Caco-2 (cell line): ENCODE results near the gene KAT2A. TPM values are rescaled to one million over a fixed set of nuclear protein-coding genes. Genes with fewer than 3 reads are reported as not detected.
A peak's percentile ranks its signal among the peaks of the same experiment; 100 is the strongest.

ENCODE experiments used
- Bru-seq: library from RNA; stranded (reverse); fragments of 400-500 nt; gene quantifications from one replicate; lab custom pipeline; 2021; lab: Mats Ljungman, UMichigan
- BruChase-seq, 2 experiments: library from RNA; stranded (reverse); fragments of 400-500 nt; gene quantifications; one replicate each; lab custom pipeline; 2021; lab: Mats Ljungman, UMichigan
- BruUV-seq: library from RNA; stranded (reverse); fragments of 400-500 nt; replicated peaks from 2 replicates; lab custom pipeline; 2021; lab: Mats Ljungman, UMichigan
- CTCF ChIA-PET: fragments of 300-600 bp; sonication (Branson Sonifier 250); formaldehyde crosslinking; loops from one replicate; lab custom pipeline; 2022; ENCODE audit warnings: antibody characterized with exemption; lab: Charles Lee
- POLR2A ChIA-PET: fragments of 300-600 bp; sonication (Branson Sonifier 250); formaldehyde crosslinking; loops from one replicate; lab custom pipeline; 2022; ENCODE audit warnings: antibody characterized with exemption; lab: Charles Lee
- DNase-seq, 2 experiments: peaks; one replicate each; pipeline versions ENCODE4 v3.0.0 to v3.0.0-alpha.2; 2020 to 2022
- H3K27me3 ChIP-seq: replicated peaks from 2 replicates; pipeline ENCODE4 v1.6.0; 2011; ENCODE audit warnings: low read length; ENCODE audit not compliant: control insufficient read depth, insufficient read depth
- H3K36me3 ChIP-seq: 2 replicates; pipeline ENCODE4 v1.5.1; 2011; ENCODE audit warnings: low read length; ENCODE audit not compliant: control insufficient read depth, insufficient read depth
- H3K4me1 ChIP-seq: fragments of 250-450 bp; sonication (Bioruptor Pico); 2 replicates; pipeline ENCODE4 v1.5.1; 2020; ENCODE audit warnings: mild to moderate bottlenecking
- H3K4me3 ChIP-seq: 2 replicates; pipeline ENCODE4 v1.5.1; 2011; ENCODE audit warnings: low read depth, mild to moderate bottlenecking, control low read depth, low read length
- H3K9me3 ChIP-seq: fragments of 250-450 bp; sonication (Bioruptor Pico); 2 replicates; pipeline ENCODE4 v1.5.1; 2020; ENCODE audit warnings: mild to moderate bottlenecking, moderate library complexity
- H3K27ac Mint-ChIP-seq: one replicate; pipeline ENCODE4 v1.8.0; 2022; ENCODE audit warnings: mixed read lengths; ENCODE audit not compliant: unreplicated experiment
- H3K27me3 Mint-ChIP-seq: one replicate; pipeline ENCODE4 v1.8.0; 2022; ENCODE audit warnings: mixed read lengths; ENCODE audit not compliant: insufficient read depth, unreplicated experiment
- H3K36me3 Mint-ChIP-seq: one replicate; pipeline ENCODE4 v1.8.0; 2022; ENCODE audit warnings: mild to moderate bottlenecking, mixed read lengths; ENCODE audit not compliant: insufficient read depth, unreplicated experiment
- H3K4me1 Mint-ChIP-seq: one replicate; pipeline ENCODE4 v1.8.0; 2022; ENCODE audit warnings: low read depth, mixed read lengths; ENCODE audit not compliant: unreplicated experiment
- H3K4me3 Mint-ChIP-seq: one replicate; pipeline ENCODE4 v1.8.0; 2022; ENCODE audit warnings: mild to moderate bottlenecking, moderate library complexity, mixed read lengths; ENCODE audit not compliant: unreplicated experiment
- H3K9me3 Mint-ChIP-seq: one replicate; pipeline ENCODE4 v1.8.0; 2022; ENCODE audit warnings: mixed read lengths; ENCODE audit not compliant: unreplicated experiment
- intact Hi-C: fragments of 100-400 bp; cut with micrococcal nuclease; formaldehyde crosslinking; loops from one replicate; pipeline ENCODE4 v1.10.0; 2022; ENCODE audit not compliant: unreplicated experiment
- long read RNA-seq: library from polyadenylated mRNA; stranded (forward); transcript quantifications from one replicate; pipeline ENCODE4 v2.0.0, GENCODE V29; 2022
- total RNA-seq: library from RNA; stranded (reverse); gene quantifications from 2 replicates; pipeline ENCODE4 v1.2.3, GENCODE V29; 2022
- TF ChIP-seq, protein P1 (sequence below), 2 experiments: fragments of 200-600 bp in 1 of 2; IDR thresholded peaks; 1 replicate in 1 of 2; 2 replicates in 1 of 2; pipeline versions ENCODE4 v1.5.1 to v1.8.0; 2011 to 2022; ENCODE audit warnings: antibody characterized with exemption in 1 of 2, control low read depth in 1 of 2, inconsistent platforms in 1 of 2, low read depth in 1 of 2, low read length in 1 of 2, mild to moderate bottlenecking in 1 of 2, moderate library complexity in 1 of 2; ENCODE audit not compliant: insufficient read depth in 1 of 2, severe bottlenecking in 1 of 2, unreplicated experiment in 1 of 2

Gene KAT2A
- total RNA-seq (46.5 and 56.2 TPM in 2 replicates), Bru-seq, nascent RNA (percentile 58 among the genes with signal in this experiment), BruChase-seq, experiment 1, labeled RNA remaining after a 2-hour chase (percentile 74 among the genes with signal in this experiment), BruChase-seq, experiment 2, labeled RNA remaining after a 6-hour chase (percentile 90 among the genes with signal in this experiment)
- long read RNA-seq, transcript KAT2A-202 (18 exons, 2,990 nt), result minor isoform, 8 of 46 reads
- long read RNA-seq, transcript KAT2A-201 (18 exons, 3,109 nt), result major isoform, 12 of 46 reads
- long read RNA-seq, partial matches to known transcripts, result 14 of 46 reads
- long read RNA-seq, other reads (novel, unspliced or antisense), result 11 of 46 reads

DNA sequence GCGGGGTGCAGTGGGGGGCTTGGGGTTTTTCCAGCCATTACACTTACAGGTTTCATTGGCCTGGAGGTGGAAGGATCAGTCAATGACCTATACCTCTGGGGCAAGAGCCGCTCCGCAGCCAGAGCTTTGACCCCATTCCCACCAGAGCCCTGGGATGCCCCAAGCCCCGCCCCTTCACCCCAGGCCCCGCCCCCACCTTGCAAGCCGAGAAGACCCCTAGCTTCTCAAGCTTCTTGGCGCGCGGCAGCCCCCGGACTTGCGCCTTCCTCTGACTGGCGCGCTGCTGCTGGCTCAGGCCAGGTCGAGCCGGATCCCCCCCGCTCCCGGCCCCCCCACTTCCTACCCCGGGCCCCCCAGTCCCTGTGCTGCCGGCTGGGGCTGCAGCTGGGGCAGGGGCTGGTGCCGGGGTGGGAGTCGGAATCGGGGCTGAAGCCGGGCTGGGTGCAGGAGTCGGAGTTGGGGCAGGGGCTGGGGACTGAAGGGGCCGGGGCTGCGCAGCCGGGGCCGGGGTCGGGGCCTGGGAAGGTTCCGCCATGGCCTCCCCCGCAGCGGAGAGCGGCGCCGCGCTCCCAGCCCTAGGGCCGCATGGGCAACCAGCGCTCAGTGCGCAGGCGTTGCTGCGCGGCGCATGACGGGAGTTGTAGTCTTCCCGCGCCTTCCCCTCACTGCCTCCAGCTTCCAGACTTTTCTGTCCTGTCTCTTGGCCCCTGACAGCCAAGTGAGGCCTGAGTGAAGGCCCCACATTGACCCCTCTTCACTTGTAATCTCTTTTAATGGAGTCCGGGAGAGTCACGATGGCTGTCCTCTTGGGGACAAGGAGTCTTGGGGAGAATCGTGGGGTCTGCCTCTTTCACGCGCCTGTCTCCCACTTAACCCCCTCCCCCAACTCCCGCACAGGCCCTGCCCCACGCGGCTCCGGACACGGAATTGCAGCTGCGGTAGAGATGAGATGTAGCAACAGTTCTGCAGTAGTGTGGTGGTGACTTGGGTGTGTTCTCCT lies at the start of gene KAT2A:
TSS of gene KAT2A (minus strand) at position 598 of the 1,000 bp plus-strand sequence. CDS start at position 535, 63 bp downstream.
- no peaks in the 10 kb centered on the region for H3K4me1 Mint-ChIP-seq
- no peaks in the 10 kb centered on the region for H3K9me3 Mint-ChIP-seq
- Histone ChIP-seq H3K4me3 (peak within 1 kb of the TSS; percentile 76), H3K9me3 (no peaks in the 10 kb centered on the region), H3K4me1 (peaks cover 6% of the 10 kb centered on the region), H3K36me3 (no peaks in the 10 kb centered on the region; the same call in none of the 2 replicates), H3K27me3 (no peaks in the 10 kb centered on the region)
- TF ChIP-seq, protein P1, sequence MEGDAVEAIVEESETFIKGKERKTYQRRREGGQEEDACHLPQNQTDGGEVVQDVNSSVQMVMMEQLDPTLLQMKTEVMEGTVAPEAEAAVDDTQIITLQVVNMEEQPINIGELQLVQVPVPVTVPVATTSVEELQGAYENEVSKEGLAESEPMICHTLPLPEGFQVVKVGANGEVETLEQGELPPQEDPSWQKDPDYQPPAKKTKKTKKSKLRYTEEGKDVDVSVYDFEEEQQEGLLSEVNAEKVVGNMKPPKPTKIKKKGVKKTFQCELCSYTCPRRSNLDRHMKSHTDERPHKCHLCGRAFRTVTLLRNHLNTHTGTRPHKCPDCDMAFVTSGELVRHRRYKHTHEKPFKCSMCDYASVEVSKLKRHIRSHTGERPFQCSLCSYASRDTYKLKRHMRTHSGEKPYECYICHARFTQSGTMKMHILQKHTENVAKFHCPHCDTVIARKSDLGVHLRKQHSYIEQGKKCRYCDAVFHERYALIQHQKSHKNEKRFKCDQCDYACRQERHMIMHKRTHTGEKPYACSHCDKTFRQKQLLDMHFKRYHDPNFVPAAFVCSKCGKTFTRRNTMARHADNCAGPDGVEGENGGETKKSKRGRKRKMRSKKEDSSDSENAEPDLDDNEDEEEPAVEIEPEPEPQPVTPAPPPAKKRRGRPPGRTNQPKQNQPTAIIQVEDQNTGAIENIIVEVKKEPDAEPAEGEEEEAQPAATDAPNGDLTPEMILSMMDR (IDR thresholded peaks at IDR 0.05; ENCODE audit: insufficient read depth in 1 of 2, low read depth in 1 of 2, low read length in 1 of 2, severe bottlenecking in 1 of 2, unreplicated experiment in 1 of 2), result no peak
- BruUV-seq, result no TSS peak
- DNase-seq, result peak; percentile 84 to 87
- intact Hi-C loops, result loop anchor here (2.0 to 5.0 kb wide), 2 partner anchors 61 to 286 kb away; partner anchors contain the start of gene KCNH4
- H3K27me3 Mint-ChIP-seq, result no peaks in the 10 kb centered on the region
- H3K27ac Mint-ChIP-seq, result peak within 1 kb of the TSS; percentile 29
- H3K36me3 Mint-ChIP-seq, result peaks cover 47% of the 10 kb centered on the region
- H3K4me3 Mint-ChIP-seq, result peak within 1 kb of the TSS; percentile 59
- POLR2A ChIA-PET, result interaction anchor here (0.9 to 1.0 kb wide), 3 partner anchors 15 to 302 kb away, joined by 5 to 6 read pairs (median 5); partner anchors contain the start of genes CAVIN1 and DNAJC7
- CTCF ChIA-PET, result interaction anchor here (0.6 to 1.8 kb wide), 17 partner anchors 8 to 1645 kb away, joined by 3 to 7 read pairs (median 4); partner anchors contain the start of genes KCNH4, NKIRAS2 and ODAD4

DNA sequence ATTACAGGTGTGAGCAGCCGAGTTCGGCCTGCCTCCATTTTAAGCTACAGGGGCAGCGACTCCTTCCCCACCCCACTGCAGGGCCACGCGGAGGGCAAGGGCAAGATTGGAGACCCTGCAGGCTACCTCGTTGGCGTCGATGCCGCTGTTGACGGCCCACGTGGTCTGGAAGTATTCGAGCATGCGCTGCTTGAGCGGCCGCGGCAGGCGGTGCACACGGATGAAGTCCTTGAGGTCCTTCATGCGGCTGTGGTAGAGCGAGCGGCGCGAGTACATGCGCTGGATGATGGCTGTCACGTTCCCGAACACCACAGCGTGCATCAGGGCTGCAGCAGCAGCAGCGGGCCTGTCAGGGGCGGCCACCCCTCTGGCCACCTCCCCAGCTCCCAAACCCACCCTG lies 48.2 kb upstream of the KAT2A start:
- BruUV-seq, result no TSS peak
- H3K9me3 Mint-ChIP-seq, result no peaks in the 10 kb centered on the region
- CTCF ChIA-PET, result no interaction called here

More for the DNA sequence above, 48.2 kb upstream of the KAT2A start:
- Mint-ChIP-seq H3K4me3 (no peak overlapping the region), H3K27ac (no peak overlapping the region), H3K27me3 (no peaks in the 10 kb centered on the region), H3K36me3 (no peaks in the 10 kb centered on the region), H3K4me1 (no peaks in the 10 kb centered on the region)
- Histone ChIP-seq H3K9me3 (no peaks in the 10 kb centered on the region), H3K4me1 (no peaks in the 10 kb centered on the region), H3K4me3 (no peak overlapping the region), H3K36me3 (no peaks in the 10 kb centered on the region), H3K27me3 (0 out of 2 replicates have a peak, but pooled peaks cover 1% of the 10 kb centered on the region)
- intact Hi-C loops, result no loop called here
- POLR2A ChIA-PET, result no interaction called here
- no peak for DNase-seq
- TF ChIP-seq, protein P1 (IDR thresholded peaks at IDR 0.05; ENCODE audit: insufficient read depth in 1 of 2, low read depth in 1 of 2, low read length in 1 of 2, severe bottlenecking in 1 of 2, unreplicated experiment in 1 of 2), result no peak
